Left lung (tissue), 10 donors: ENCODE measurements around the gene DLGAP4. TPM values are rescaled to one million over a fixed set of nuclear protein-coding genes. Genes with fewer than 3 reads are reported as not detected.

Experiments
- ATAC-seq: fragments of 200-7000 bp; cut with Tn5 transposase; one replicate; pipeline ENCODE4 v1.9.1; 2020; ENCODE audit warnings: moderate library complexity
- DNase-seq, 4 donors: peaks; one replicate each; pipeline ENCODE4 v3.0.0-alpha.2; 2013 to 2020
- H3K27ac ChIP-seq, 2 donors: fragments of 200-600 bp; sonication (generic) in 1 of 2; one replicate each; pipeline versions ENCODE4 v1.5.0 to v1.8.0; 2020 to 2021
- H3K27me3 ChIP-seq, 2 donors: fragments of 200-600 bp; sonication (generic) in 1 of 2; one replicate each; pipeline versions ENCODE4 v1.5.0 to v1.8.0; 2020 to 2021
- H3K36me3 ChIP-seq, 2 donors: fragments of 200-600 bp; sonication (generic) in 1 of 2; one replicate each; pipeline versions ENCODE4 v1.5.0 to v1.8.0; 2020 to 2021
- H3K4me1 ChIP-seq, 2 donors: fragments of 200-600 bp; one replicate each; pipeline ENCODE4 v1.8.0; 2021
- H3K4me3 ChIP-seq, 2 donors: fragments of 200-600 bp; sonication (generic) in 1 of 2; one replicate each; pipeline versions ENCODE4 v1.5.0 to v1.8.0; 2020 to 2021; ENCODE audit warnings: mild to moderate bottlenecking in 1 of 2
- H3K9me3 ChIP-seq, 2 donors: fragments of 200-600 bp; sonication (generic) in 1 of 2; one replicate each; pipeline versions ENCODE4 v1.5.0 to v1.8.0; 2020 to 2021
- intact Hi-C, 2 donors: fragments of 100-400 bp; cut with DNase I; formaldehyde crosslinking; loops; one replicate each; pipeline versions ENCODE4 v1.11.2 to v1.14.2; 2022
- polyA plus RNA-seq, 6 donors: library from polyadenylated mRNA; unstranded; fragments of 120-200 nt; gene quantifications; one replicate each; pipeline ENCODE4 v1.2.1, GENCODE V29; 2013; ENCODE audit not compliant: insufficient read length in 6 of 6
- total RNA-seq, 2 donors: library from RNA; stranded (reverse); fragmentation: NEBNext Ultra II Directional; extraction: Animal tissue kit (Norgen Biotek cat#: 25700); gene quantifications; one replicate each; pipeline ENCODE4 v1.2.1, GENCODE V29; 2021
- TF ChIP-seq, protein P1 (sequence below), 2 donors: fragments of 200-600 bp; sonication (generic) in 1 of 2; IDR thresholded peaks; one replicate each; pipeline versions ENCODE4 v1.5.0 to v1.8.0; 2021; ENCODE audit warnings: antibody characterized with exemption in 2 of 2
- donor health status: DM: no; HTN: yes; CAD: no.
- donor health status: DM: no; HTN: no; CAD: no.

Gene DLGAP4
- total and polyA plus RNA-seq, 8 donors, result 53.5 to 84.3 (median 72.1) TPM

DNA sequence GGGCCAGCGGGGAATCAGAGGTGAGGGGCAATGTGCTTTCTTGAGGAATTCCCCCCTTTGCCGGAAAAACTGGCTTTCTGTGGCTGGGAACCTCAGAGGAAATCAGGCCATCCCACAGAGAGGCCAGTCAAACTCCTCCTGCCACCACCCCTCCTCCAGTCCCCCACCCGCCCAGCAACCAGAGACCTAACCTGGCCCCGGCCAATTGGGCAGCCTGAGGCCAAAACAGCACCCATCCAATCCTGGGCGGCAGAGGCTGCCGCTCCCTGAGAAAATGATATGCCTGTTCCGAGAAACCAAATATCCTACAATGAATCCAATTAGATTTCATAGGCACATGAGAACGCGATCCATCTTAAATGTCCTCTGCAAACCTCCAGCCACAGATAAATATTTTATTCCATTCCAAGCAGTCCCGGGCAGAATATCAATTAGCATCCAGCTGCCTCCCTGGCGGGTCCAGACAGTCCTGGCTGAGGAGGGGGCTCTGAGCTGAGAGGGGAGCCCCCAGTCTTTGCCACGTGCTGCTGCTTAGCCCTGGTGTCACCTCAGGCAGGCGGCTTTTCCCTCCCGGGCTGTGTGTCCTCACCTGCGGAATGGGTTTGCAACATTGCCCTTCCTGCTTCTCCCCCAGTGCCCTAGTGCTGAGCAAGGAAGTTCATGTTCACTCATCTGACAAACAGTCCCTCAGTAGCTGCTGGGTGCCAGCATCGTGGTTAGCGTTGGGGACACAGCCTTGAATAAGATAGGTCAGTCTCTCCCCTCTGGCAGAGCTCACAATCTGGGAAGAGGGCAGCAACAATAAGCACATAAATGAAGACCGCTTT, 95.0 kb downstream of the DLGAP4 start:
- H3K27me3 ChIP-seq, result peaks cover 0 to 38% of the 10 kb centered on the region in 2 donors
- intact Hi-C loops, result no loop called here
- no peak overlapping the region for H3K4me3 ChIP-seq
- no peak for ATAC-seq
- no peaks in the 10 kb centered on the region for H3K9me3 ChIP-seq
- no peak for DNase-seq
- TF ChIP-seq, protein P1, sequence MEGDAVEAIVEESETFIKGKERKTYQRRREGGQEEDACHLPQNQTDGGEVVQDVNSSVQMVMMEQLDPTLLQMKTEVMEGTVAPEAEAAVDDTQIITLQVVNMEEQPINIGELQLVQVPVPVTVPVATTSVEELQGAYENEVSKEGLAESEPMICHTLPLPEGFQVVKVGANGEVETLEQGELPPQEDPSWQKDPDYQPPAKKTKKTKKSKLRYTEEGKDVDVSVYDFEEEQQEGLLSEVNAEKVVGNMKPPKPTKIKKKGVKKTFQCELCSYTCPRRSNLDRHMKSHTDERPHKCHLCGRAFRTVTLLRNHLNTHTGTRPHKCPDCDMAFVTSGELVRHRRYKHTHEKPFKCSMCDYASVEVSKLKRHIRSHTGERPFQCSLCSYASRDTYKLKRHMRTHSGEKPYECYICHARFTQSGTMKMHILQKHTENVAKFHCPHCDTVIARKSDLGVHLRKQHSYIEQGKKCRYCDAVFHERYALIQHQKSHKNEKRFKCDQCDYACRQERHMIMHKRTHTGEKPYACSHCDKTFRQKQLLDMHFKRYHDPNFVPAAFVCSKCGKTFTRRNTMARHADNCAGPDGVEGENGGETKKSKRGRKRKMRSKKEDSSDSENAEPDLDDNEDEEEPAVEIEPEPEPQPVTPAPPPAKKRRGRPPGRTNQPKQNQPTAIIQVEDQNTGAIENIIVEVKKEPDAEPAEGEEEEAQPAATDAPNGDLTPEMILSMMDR (IDR thresholded peaks at IDR 0.05), result no peak
- H3K36me3 ChIP-seq, result no peaks in the 10 kb centered on the region
- no peak overlapping the region for H3K27ac ChIP-seq
- no peaks in the 10 kb centered on the region for H3K4me1 ChIP-seq

- Histone ChIP-seq H3K4me3 (no peak overlapping the region), H3K4me1 (no peaks in the 10 kb centered on the region), H3K36me3 (no peaks in the 10 kb centered on the region), H3K27ac (no peak overlapping the region), H3K27me3 (peaks cover 0 to 38% of the 10 kb centered on the region in 2 donors), H3K9me3 (no peaks in the 10 kb centered on the region)
- TF ChIP-seq, protein P1 (IDR thresholded peaks at IDR 0.05), result no peak
- intact Hi-C loops, result no loop called here
- DNase-seq (no peak), ATAC-seq (no peak)
Observed at GRCh38 chr20:36402708-36403107, 96.6 kb downstream of the DLGAP4 start.

GRCh38 chr20:36404435-36404978, 98.4 kb downstream of the DLGAP4 start:
- H3K27me3 ChIP-seq, result peaks cover 0 to 38% of the 10 kb centered on the region in 2 donors
- H3K27ac ChIP-seq, result no peak overlapping the region
- intact Hi-C loops, result no loop called here
- no peaks in the 10 kb centered on the region for H3K36me3 ChIP-seq
- TF ChIP-seq, protein P1 (IDR thresholded peaks at IDR 0.05), result no peak
- ATAC-seq (no peak), DNase-seq (no peak)
- H3K9me3 ChIP-seq, result no peaks in the 10 kb centered on the region
- no peak overlapping the region for H3K4me3 ChIP-seq
- no peaks in the 10 kb centered on the region for H3K4me1 ChIP-seq

GRCh38 chr20:36405255-36405654, 99.1 kb downstream of the DLGAP4 start:
- no peak overlapping the region for H3K27ac ChIP-seq
- TF ChIP-seq, protein P1 (IDR thresholded peaks at IDR 0.05), result no peak
- H3K4me3 ChIP-seq, result no peak overlapping the region
- peaks cover 0 to 38% of the 10 kb centered on the region in 2 donors for H3K27me3 ChIP-seq
- no peak for DNase-seq
- H3K9me3 ChIP-seq, result no peaks in the 10 kb centered on the region
- H3K36me3 ChIP-seq, result no peaks in the 10 kb centered on the region
- no peak for ATAC-seq
- no peaks in the 10 kb centered on the region for H3K4me1 ChIP-seq
- intact Hi-C loops, result no loop called here

DNA sequence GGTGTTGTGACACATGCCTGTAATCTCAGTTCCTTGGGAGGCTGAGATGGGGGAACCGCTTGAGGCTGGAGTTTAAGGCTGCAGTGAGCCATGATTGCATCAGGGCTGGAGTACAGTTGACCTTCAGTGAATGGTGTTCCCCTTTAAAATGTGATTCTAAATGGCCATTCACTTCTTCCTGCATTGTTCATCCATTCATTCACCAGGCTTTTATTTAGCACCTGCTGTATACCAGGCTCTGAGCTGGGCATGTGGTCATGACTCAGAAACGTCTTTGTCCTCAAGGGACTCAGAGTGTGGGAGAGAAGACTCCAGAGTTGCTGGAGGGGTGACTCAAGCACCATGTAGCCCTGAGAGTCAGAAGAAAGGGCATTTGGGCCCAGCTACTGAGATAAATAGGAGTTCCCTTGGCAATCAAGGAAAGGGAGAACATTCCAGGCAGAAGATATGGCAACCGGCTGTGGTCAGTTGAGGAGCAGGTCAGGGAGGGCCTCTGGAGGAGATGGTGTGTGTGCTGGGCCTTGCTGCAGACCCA, 101.1 kb downstream of the DLGAP4 start:
- TF ChIP-seq, protein P1 (IDR thresholded peaks at IDR 0.05), result no peak
- intact Hi-C loops, result no loop called here
- Histone ChIP-seq H3K4me1 (no peaks in the 10 kb centered on the region), H3K9me3 (no peaks in the 10 kb centered on the region), H3K27ac (no peak overlapping the region), H3K36me3 (no peaks in the 10 kb centered on the region), H3K4me3 (no peak overlapping the region), H3K27me3 (peaks cover 0 to 20% of the 10 kb centered on the region in 2 donors)
- no peak for DNase-seq
- ATAC-seq, result no peak
